Amygdala (tissue), 56 donors: ENCODE data around the gene OLFML3.

ENCODE experiments used
- DNase-seq, 56 donors: peaks; one replicate each; lab custom pipeline; 2025; lab: John Stamatoyannopoulos, UW

Gene OLFML3

DNA sequence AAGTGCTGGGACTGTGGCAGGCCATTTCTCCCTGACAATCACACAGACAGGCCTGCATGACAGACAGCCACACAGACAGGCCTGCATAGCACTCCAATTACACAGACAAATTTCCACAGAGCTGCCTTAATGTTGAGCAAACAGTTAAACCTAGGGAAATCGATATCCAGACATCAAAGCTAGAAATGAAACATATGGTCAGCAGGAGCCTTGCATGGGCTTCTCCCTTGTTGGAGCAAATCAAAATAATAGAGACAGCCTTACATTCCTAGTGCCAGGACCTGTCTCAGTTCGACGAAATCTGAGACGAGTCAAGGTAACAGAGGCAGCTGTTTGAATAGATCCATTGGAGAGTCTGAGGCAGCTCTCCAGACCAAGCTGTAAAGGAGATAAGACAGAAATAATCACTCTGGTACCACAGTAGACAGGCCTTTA is 42.4 kb downstream of the OLFML3 start:
- no peak for DNase-seq

DNA sequence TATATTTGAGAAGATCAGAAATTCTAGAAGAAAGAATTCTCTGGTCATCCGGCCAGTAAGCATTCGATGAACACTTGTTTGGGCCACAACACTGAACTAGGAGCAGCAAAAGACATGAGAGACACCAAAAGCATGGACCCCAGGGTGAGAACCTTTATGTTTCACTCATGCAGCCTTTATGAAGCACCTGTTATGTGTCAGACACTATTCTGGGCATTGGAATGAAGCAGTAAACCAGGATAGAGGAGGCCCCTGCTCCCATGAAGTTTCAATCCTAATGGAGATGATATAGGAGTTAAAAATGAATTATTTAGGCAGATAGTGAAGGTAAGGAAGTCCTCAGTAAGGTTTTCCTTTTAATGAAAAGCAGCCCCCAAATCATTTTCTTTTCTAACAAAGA is 43.6 kb downstream of the OLFML3 start:
- no peak for DNase-seq

DNA sequence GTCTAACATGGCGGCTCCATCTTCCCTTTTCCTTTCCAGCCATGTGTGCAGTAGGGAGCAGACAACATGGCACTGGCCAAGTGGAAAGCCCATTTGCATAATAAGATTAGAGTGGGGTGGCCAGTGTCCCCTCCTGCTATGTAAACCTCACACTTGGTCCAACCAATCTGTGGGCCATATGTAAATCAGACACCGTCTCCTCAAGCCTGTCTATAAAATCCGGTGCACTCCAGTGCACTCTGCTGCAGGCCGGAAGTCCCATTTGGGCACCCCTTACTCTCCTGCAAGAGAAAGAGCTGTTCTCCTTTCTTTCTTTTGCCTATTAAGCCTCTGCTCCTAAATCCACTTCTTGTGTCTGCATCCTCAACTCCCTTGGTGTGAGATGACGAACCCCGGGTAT is 44.1 kb downstream of the OLFML3 start:
- no peak for DNase-seq

DNA sequence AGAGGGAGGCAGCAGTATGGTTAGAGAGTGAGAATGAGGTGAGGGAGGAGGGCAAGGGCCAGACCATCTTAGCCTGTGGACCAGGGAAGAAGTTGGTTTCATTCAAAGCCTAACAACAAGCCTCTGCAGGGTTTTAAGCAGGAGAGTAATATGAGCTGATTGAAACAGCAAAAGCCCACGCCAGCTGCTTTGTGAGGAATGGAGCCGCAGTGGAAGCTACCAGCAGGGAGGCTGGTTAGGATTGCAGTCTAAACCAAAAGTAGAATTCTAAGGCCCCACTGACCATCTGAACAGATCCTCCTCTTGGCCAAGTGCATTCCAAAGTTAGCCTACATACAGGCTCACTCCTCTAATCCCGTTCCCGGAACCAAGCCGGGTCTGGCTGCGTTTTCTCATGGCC is 44.8 kb downstream of the OLFML3 start:
- no peak for DNase-seq

GRCh38 chr1:114025609-114026401 is 46.5 kb downstream of the OLFML3 start:
- no peak for DNase-seq

DNA sequence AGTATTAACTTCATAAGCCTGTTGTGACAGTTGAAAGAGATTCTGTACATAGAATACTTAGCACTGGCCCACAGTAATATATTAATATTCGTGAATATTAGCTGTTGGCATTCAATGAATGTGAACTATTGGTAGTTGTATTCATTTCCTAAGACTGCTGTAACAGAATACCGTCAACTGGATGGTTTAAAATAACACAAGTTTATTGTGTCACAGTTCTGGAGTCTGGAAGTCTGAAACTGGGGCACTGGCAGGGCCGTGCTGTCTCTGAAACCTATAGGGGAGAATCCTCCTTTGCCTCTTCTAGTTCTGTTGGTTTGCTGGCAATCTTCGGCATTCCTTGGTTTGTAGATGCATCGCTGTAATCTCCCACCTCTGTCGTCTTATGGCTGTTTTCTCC is 47.5 kb downstream of the OLFML3 start:
- no peak for DNase-seq
